Stimulated activated naive CD8-positive, alpha-beta T cell treated with anti-CD3 and anti-CD28 coated beads, Interleukin-15, Interleukin-2, amounts not matched to agents 100 U/mL and 50 U/mL, for 24 hours (primary cell): ENCODE data around the gene MFSD11.
"Not testable (repeated sequence)": the region's sequence is repeated elsewhere in the genome, so short reads cannot be mapped to it uniquely, and the experiment has no call there.

Experiments used
- ATAC-seq: fragments of 150-1000 bp; cut with Tn5 transposase; one replicate; pipeline ENCODE4 v1.10.0; 2021
- DNase-seq: peaks from one replicate; pipeline ENCODE4 v3.0.0; 2021

The MFSD11 gene

GRCh38 chr17:76737676-76738467 is at the start of gene MFSD11:
Gene MFSD11 (plus strand): TSS chr17:76738119. CDS start chr17:76738353, 234 bp downstream.
- DNase-seq: peak; percentile 95

GRCh38 chr17:76688165-76688622 is 49.7 kb upstream of the MFSD11 start:
- no peak for ATAC-seq
- DNase-seq: no peak

More at GRCh38 chr17:76737676-76738467, at the start of gene MFSD11:
- ATAC-seq: peak; percentile 74

DNA sequence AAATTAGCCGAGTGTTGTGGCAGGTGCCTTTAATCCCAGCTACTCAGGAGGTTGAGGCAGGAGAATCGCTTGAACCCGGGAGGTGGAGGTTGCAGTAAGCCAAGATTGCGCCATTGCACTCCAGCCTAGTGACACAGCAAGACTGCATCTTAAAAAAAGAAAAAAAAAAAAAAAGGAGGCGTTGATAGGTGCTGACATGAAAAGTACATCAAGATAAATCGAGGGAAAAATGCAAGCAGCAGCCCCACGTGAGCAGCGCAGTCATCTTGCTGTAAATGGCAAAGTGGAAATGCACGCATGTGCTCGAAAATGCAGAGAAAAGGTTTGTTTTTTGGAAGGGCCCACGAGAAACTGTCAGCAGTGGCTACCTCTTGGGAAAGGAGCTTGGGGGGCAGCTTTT is 48.1 kb upstream of the MFSD11 start:
- ATAC-seq (no peak), DNase-seq (no peak)

- ATAC-seq: no peak
- no peak for DNase-seq
Measured at GRCh38 chr17:76690596-76691280, 47.2 kb upstream of the MFSD11 start.

- no peak for ATAC-seq
Measured at GRCh38 chr17:76691379-76692191, 46.3 kb upstream of the MFSD11 start.

DNA sequence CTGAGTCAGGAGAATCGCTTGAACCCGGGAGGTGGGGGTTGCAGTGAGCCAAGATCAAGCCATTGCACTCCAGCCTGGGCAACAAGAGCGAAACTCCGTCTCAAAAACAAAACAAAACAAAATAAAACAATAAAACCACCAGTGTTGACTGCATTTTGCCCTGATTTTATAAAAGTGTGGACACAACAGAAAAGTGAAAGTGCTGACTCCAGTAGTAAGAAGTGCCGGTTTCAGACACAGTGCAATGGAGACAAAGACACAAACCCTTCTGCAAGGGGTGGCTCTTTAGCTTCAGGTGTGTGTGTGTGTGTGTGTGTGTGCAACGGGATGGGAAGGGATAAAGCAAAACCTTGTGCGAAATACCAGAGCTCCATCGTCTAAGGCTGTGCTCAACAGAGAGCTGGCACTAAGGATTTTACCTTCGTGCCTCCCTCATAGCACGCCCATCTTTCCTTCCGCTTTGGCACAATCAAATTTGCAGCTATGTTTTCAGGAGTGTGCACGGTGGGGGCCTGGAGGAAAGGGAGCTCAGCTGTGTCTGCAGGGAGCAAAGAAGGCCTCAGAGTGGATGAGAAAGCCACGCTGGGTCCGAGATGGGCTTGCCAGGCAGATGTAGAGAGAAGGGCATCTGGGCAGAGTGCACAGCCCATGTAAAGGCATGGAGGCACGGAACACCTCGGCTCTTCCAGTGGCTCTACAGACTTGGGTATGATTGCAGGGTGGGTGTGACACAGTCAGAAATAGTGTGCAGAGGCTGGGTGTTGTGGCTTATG is 42.7 kb upstream of the MFSD11 start:
- ATAC-seq: no peak

More at GRCh38 chr17:76691379-76692191, 46.3 kb upstream of the MFSD11 start:
- DNase-seq: no peak

GRCh38 chr17:76696763-76697701 is 40.9 kb upstream of the MFSD11 start:
- ATAC-seq (no peak), DNase-seq (no peak)

More for the DNA sequence above, 42.7 kb upstream of the MFSD11 start:
- no peak for DNase-seq

DNA sequence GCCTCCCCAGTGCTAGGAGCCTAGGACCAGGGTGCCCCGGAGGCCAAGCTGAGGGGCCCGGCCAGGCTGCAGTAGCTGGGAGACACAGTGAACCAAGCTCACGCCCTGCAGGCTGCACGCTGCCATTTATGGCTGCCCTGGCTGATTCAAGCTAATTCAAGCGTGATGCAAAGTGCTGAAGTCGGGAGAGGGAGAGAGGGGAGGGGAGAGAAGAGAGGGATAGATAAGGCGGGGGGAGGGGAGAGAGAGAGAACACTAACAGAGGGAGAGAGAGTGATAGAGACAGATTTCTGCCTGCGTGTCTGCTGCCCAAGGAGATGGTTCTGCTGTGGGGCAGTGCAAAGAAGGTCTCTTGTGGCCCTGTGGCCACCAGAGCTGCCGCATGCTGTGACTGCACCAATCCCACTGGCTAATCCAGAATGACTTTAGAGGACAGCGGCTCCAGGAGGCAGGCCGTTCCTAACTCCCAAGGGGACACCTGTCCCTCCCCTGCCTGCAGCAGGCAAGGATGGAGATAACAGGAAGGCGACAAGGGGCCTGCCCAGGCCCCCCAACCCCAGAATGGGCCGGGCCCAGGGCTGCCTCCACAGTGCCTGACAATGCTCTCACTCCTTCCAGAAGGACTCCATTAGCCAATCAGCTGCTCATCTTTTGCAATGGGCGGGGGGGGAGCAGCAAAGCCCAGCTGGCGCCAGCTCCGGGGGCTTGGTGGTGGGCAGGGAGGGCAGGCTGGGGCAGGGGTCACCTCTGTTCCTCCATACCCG is 40.0 kb upstream of the MFSD11 start:
- DNase-seq (no peak), ATAC-seq (no peak)

DNA sequence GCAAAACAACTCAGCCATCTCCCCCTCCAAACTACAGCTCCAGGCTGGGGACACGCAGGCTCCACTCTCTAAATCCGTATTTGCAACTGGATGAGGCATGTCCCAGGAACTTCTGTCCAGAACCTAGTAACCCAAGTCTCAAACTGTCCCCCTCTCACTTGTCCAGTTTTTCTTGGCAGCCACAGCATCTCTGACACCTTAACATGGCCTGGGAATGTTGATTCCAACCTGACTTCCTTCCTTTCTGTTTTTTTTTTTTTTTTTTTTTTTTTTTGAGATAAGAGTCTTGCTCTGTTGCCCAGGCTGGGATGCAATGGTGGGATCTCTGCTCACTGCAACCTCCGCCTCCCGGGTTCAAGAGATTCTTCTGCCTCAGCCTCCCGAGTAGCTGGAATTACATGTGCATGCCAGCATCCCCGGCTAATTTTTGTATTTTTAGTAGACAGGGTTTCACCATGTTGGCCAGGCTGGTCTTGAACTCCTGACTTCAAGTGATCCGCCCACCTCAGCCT is 39.4 kb upstream of the MFSD11 start:
- not testable (repeated sequence) for DNase-seq, ATAC-seq

DNA sequence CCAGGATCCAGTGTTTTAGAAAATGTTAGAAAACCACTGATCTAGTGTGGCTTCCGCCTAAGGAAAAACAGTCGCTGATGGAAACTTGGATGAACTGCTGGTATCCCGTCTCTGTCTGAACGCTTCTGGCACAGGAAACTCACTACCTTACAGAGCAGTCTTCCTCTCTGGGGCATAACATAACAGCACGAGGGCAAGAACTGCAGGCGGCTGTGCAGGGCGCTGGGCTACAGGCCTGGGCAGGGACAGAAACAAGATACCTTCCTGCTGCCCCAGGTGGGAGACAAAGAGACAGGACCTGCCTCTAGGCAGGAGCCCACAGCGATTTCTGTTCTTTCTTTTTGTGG is 37.7 kb upstream of the MFSD11 start:
- ATAC-seq: no peak
- DNase-seq: no peak

DNA sequence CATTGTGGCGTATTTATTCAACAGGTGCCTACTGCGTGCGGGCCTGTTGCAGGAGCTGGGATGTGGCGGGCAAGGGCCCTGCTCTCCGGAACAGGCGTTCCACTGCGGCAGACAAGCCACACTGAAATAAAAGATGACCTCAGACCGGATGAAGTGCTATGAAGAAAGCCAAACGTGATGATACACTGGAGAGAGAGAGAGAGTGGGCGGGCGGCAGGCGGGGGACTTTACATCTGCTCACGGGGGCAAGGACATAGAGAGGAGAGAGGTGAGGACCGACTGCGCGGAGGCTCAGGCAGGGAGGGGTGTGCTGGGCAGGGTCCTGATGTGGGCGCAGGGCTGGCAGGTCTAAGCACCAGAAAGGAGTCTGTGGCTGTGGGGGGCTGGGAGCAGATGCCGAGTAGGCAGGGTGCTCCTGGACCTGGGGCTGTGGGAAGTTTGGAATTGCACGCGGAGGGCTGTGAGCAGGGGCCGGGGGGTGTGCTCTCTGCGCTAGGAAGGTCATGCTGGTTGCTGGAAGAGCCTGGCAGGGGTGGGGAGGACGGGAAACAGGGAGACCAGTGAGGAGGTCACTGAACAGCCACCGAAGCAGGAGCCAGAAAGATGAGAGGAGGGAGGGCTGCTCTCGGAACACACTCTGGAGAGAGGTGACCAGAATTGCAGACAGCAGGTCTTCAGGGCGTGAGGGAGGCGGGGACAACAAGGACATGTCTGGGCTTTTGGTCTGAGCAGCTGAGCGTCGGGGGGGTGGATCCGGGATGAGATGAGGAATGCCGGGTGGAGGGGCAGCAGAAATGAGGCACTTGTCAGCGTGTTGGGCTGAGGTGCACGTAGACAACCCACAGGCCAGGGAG is 37.1 kb upstream of the MFSD11 start:
- DNase-seq (no peak), ATAC-seq (peak; percentile 36)

DNA sequence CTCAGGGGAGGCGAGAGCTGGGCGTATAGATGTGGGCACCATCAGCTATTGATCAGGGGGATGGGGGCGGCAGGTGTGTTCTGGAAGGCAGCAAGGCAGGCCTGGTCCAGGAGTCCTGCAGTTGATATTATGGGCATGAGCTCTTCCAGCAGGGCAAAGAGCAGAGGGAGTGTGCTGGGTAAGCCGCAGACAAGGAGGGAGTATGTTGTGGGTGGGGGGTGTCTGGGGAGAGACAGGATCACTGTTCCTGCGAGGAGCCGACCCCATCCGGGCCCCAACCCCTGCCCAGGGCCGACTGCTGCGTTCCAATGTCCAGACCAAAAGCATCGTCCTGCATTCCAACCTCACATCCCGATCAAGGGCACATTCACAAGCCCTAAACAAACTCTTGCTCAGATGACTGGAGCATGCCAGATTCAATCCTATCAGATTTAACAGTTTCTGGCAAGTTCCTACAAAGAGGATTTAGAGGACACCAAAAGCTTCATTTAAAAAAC is 36.4 kb upstream of the MFSD11 start:
- DNase-seq (no peak), ATAC-seq (no peak)

DNA sequence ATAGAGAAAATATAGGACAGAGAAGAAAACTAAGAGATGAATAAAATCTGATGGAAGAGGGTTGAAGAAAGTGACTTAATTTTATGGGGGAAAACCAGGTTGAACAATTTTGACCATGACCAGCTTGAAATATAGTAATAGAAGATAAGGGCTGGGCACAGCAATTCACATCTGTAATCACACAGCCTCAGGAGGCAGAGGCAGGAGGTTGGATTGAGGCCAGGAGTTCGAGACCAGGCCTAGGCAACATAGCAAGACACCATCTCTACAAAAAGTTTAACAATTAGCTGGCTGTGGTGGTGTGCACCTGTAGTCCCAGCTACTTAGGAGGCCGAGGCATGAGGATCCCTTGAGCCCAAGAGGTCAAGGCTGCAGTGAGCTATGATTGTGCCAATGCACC is 35.8 kb upstream of the MFSD11 start:
- no peak for ATAC-seq

DNA sequence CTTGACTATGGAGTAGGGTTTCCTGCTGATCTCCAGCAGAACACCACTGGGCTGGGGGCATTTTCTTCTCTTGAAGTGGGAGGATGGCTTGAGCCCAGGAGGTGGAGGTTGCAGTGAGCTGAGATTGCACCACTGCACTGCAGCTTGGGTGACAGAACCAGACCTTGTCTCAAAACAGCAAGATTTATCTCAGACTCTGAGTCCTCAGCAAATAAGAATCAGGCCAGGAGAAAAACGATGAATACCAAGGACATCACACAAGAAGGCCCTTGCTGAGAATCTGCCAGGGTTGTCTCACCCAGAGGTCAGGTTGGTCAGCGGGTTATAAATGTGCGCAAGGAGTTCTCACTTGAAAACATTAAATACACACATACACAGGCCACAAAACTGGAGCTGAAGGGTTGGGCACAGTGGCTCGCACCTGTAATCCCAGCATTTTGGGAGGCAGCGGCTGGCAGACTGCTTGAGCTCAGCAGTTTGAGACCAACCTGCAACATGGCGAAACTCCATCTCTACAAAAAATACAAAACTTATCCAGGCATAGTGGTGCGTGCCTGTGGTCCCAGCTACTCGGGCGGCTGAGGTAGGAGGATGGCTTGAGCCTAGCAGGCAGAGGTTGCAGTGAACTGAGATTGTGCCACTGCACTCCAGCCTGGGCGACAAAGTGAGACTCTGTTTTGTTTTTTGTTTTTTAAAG is 34.8 kb upstream of the MFSD11 start:
- DNase-seq: no peak
- no peak for ATAC-seq

More for the DNA sequence above, 35.8 kb upstream of the MFSD11 start:
- no peak for DNase-seq

DNA sequence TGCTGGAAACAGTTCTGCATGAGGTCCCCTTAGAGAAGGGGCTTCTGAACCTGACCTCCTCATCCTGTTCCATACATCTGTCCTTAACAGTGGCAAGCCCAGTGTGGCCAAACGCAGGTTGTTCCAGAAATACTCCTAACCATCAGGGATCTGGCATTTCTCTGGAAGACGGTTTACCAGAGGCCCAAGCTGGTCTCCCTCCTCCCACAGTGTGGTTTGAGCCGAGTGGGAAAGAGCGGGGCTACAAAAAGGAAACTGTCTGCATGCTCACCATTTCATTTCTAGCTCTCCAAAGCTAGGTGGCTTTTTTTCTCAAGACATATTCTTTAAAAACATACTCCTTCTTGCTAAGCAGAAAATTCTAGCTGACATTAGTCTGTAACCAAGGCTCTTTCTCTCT is 33.1 kb upstream of the MFSD11 start:
- ATAC-seq (no peak), DNase-seq (no peak)

DNA sequence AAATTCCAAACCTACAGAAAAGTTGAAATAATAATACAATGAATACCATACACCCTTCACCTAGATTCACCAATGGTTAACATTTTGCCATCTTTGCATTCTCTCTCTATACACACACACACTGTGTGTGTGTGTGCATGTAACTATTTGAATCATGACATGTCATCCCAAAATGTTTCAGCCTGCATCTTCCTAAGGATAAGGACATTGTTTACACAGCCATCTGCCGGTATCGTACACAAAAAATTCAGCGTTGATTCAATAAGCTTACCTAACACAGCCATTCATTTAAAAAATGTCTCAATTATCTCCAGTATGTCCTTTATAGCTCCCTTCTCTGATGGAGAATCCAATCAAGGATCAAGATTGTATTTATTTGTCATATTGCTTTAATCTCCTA is 31.1 kb upstream of the MFSD11 start:
- no peak for DNase-seq

DNA sequence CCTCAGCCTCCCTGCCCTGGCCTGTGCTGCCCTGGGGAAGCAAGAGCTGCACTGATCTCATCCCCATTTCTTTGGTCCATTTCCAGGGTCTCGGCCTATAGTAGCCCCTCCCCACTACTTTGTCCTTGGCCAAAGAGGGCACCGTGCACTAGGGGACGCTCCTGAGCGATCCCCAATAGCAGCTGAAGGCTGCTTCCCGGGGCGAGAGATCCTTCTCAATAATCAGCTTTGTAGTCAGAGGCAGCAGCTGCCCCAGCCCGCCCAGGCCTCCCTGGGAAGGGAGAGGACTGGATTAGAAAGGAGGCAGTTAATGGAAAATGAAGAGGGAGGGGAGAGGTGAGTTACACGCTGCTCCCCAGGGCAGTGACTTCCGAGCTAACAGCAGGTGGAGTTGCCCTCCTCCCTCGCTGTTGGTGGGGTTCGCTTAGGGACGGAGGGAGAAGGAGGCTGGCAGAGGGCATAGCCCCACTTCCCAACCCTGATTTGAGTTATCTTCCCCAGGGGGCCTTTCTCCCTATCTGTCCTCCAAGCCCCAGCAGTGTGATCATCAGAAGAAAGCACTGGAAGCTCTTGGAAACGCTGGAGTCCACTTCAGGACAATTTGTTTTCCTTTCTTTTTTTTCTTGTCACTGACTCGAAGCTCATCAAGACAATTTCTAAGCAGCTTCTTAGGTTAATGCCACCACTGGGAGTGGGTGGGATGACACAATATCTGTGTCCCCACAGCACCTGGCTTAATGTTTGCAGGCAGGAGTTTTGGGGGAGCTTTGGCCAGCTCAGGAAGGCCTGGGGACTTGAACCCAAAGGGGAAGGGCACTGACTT is 29.7 kb upstream of the MFSD11 start:
- no peak for DNase-seq
- ATAC-seq: no peak

More for the DNA sequence above, 31.1 kb upstream of the MFSD11 start:
- ATAC-seq: no peak
